ENCODE results near the gene PSMC4. TPM values are rescaled to one million over a fixed set of nuclear protein-coding genes. Genes with fewer than 3 reads are reported as not detected.

The PSMC4 gene
- total RNA-seq, 3 donors from 2014 or later, result 279 to 293 (median 280) TPM

DNA sequence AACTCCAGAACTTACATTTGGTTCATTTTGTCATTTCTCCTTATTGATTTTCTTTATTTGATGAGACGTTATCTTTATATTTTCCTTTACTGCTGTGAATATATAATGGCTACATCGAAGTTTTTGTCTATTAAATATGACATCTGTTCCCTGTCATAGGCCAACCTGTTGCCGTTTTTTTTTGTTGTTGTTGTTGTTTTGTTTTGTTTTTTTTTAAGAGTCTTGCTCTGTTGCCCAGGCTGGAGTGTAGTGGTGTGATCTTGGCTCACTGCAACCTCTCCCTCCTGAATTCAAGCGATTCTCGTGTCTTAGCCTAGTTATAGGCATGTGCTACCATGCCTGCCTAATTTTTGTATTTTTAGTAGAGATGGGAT is 55.6 kb downstream of the PSMC4 start:
- Mint-ChIP-seq H3K9me3 (peaks cover 55% of the 10 kb centered on the region), H3K27me3 (ENCODE audit: low read depth) (no peaks in the 10 kb centered on the region), H3K4me3 (no peak overlapping the region), H3K4me1 (ENCODE audit: low read depth) (no peaks in the 10 kb centered on the region), H3K36me3 (ENCODE audit: insufficient read depth) (peaks cover 9% of the 10 kb centered on the region)
- DNase-seq (no peak), ATAC-seq (no peak)

Other genes starting within 250 kb of the PSMC4 start
- gene CLC, start 233.1 kb upstream of the PSMC4 start, total RNA-seq, result 1 to 10 TPM in 2 of 3 donors, not detected in 1; 1.2 to 2.3 TPM
- not detected for gene LEUTX, start 192.3 kb upstream of the PSMC4 start, total RNA-seq
- 1 to 10 TPM; 2.8 to 3.2 (median 2.8) TPM for gene DYRK1B, start 137.0 kb upstream of the PSMC4 start, total RNA-seq
- 100 to 1,000 TPM; 738 to 880 (median 839) TPM for gene FBL, start 124.8 kb upstream of the PSMC4 start, total RNA-seq
- 1 to 10 TPM; 1.7 to 3.0 (median 2.5) TPM for gene FCGBP, start 36.5 kb upstream of the PSMC4 start, total RNA-seq
- gene ZNF546, start 25.9 kb downstream of the PSMC4 start, total RNA-seq, result 1 to 10 TPM; 2.2 to 2.8 (median 2.6) TPM
- 10 to 100 TPM; 15.2 to 17.8 (median 17.0) TPM for gene ZNF780B, start 85.1 kb downstream of the PSMC4 start, total RNA-seq
- 10 to 100 TPM; 14.3 to 15.4 (median 14.4) TPM for gene ZNF780A, start 119.8 kb downstream of the PSMC4 start, total RNA-seq
- gene MAP3K10, start 220.3 kb downstream of the PSMC4 start, total RNA-seq, result 10 to 100 TPM; 15.8 to 18.8 (median 16.4) TPM
- not detected for gene TTC9B, start 247.2 kb downstream of the PSMC4 start, total RNA-seq